Cardiac septum (tissue), 1 donor: ENCODE measurements around the gene CXADR. TPM values are rescaled to one million over a fixed set of nuclear protein-coding genes. Genes with fewer than 3 reads are reported as not detected.

Experiments
- DNase-seq: peaks from one replicate; pipeline ENCODE4 v3.0.0-alpha.2; 2020; ENCODE audit warnings: low spot score
- intact Hi-C: fragments of 100-400 bp; cut with DNase I; formaldehyde crosslinking; loops from one replicate; pipeline ENCODE4 v1.14.0; 2022
- total RNA-seq: library from RNA; stranded (reverse); fragmentation: NEBNext Ultra II Directional; extraction: Animal tissue kit (Norgen Biotek cat#: 25700); gene quantifications from one replicate; pipeline ENCODE4 v1.2.1, GENCODE V29; 2021
- donor health status: DM: no; HTN: no; CAD: no.

Gene CXADR
- total RNA-seq, 1 donor from 2014 or later, result 23.8 TPM

GRCh38 chr21:17537299-17537698, 24.5 kb downstream of the CXADR start:
- intact Hi-C loops, result no loop called here
- no peak for DNase-seq

GRCh38 chr21:17538576-17538975, 25.7 kb downstream of the CXADR start:
- DNase-seq, result no peak
- intact Hi-C loops, result no loop called here

GRCh38 chr21:17539323-17539722, 26.5 kb downstream of the CXADR start:
- intact Hi-C loops, result no loop called here
- no peak for DNase-seq

DNA sequence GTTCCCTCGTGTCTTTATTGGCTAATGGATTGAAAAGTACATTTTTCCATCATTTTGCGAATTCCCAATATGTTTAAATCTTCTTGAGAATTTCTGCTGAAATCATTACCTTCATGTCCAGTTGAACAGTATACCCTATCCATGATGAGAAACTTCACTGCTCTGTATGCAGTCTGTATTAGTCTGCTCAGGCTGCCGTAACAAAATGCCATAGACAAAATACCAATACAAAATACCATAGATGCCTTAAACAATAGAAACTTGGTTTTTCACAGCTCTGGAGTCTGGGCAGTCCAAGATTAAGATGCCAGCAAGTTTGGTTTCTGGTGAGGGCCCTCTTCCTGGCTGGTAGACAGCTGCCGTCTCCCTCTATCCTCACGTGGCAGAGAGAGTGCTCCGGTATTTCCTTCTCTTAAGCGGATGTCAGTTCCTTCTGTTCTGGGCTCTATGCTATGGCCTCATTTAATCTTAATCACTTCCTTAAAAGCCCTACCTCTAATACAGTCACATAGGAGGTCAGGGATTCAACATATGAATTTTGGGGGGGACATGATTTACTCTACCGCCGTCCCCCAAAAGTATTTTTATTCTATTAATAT, 27.0 kb downstream of the CXADR start:
- no peak for DNase-seq
- intact Hi-C loops, result no loop called here

DNA sequence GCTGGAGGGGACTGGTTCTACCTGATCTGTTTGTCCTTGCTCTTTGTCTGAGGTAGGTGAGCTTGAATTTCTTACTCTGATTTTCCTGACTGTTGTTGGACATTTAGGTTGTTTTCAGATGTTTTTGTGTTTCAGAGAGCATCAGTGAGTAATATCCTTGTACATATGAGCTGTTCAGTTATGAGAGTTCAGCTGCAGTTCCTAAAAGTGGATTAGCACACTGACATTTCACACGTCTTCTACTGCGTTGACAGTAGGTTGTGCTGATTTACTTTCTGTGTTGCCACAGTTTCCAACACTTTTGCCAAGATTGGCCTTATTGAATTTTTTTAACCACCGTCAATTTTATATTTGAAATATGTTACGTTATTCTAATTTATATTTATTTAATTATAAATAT, 27.7 kb downstream of the CXADR start:
- intact Hi-C loops, result no loop called here
- no peak for DNase-seq

GRCh38 chr21:17542371-17543011, 29.6 kb downstream of the CXADR start:
- intact Hi-C loops, result no loop called here
- DNase-seq, result no peak

DNA sequence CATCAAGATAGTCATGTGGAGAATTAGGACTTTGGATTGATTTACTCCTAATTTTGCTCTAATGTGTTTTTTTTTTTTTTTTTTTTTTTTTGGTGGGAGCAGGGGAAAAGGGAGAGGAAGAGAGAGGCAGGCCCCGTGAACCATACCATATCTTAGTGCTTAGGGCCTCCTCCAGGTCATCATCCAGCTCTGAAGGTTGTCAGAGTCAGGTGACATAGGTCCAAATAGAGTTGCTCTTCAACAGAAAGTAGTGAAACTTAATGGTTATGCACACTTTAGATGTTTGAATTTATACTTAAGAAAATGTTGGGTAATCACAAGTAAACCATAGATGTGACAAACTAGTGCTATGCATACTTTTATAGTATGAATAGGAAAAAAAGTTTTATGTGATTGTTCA, 32.2 kb downstream of the CXADR start:
- intact Hi-C loops, result no loop called here

GRCh38 chr21:17548262-17548661, 35.4 kb downstream of the CXADR start:
- DNase-seq, result no peak
- intact Hi-C loops, result no loop called here

More for the DNA sequence above, 32.2 kb downstream of the CXADR start:
- no peak for DNase-seq

GRCh38 chr21:17550671-17551308, 37.9 kb downstream of the CXADR start:
- DNase-seq, result no peak
- intact Hi-C loops, result no loop called here

- no peak for DNase-seq
- intact Hi-C loops, result no loop called here
Observed at GRCh38 chr21:17552410-17552809, 39.6 kb downstream of the CXADR start.

- no peak for DNase-seq
- intact Hi-C loops, result no loop called here
Observed at GRCh38 chr21:17554120-17554519, 41.3 kb downstream of the CXADR start.

DNA sequence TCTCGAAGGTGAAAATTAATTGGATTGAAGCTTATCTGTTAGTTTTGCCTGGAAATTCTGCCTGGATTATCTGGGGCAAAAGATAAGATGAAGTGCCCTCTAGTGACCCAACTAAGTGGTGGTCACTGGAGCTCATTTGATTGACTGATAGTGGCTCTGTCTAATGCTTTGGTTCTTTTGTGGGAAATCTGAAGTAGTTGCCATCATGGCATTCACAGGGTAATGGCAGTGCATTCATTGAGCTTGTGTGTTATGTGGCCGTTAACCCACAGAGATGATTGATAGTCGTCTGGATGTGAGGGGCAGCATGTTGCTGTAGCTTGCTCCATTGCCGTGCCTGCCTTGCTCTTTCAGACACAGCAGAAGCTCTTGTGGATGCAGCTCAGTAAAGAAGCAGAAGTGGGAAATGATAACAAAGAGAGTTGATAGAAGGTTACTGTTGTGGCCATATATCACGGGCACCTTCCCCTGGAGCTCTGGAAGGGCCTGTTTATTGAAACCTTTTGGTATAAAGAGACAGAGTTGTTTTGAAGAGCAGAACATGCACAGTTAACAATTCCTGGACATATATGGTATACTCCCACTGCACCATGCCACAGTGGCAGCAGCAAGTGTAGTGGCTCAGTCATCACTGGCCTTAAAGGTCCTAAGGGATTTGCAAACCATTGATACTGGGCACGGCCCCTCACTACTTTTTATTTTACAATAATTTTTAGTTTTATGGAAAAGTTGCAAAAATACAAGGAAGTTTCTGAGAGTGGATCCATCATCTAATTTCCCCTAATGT, 42.0 kb downstream of the CXADR start:
- DNase-seq, result no peak
- intact Hi-C loops, result no loop called here

GRCh38 chr21:17560377-17561025, 47.7 kb downstream of the CXADR start:
- DNase-seq, result no peak
- intact Hi-C loops, result no loop called here

DNA sequence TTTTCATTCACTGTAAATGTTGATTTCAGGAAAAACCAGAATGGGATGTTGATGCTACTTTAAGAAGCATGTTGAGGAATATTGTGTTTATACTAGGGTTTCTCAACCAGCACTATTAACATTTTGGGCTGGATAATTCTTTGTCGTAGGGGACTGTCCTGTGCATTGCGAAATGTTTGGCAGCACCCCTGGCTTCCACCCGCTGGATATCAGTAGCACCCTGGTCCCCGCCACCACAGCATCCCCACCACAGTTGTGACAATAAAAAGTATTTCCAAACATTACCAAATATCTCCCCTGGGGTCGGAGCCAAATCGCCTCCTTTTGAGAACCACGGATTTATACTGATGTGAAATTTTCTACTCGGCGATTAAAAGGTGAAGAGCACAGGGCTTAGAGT, 57.9 kb downstream of the CXADR start:
- intact Hi-C loops, result no loop called here
- no peak for DNase-seq

GRCh38 chr21:17572431-17572830, 59.6 kb downstream of the CXADR start:
- intact Hi-C loops, result no loop called here
- DNase-seq, result no peak

DNA sequence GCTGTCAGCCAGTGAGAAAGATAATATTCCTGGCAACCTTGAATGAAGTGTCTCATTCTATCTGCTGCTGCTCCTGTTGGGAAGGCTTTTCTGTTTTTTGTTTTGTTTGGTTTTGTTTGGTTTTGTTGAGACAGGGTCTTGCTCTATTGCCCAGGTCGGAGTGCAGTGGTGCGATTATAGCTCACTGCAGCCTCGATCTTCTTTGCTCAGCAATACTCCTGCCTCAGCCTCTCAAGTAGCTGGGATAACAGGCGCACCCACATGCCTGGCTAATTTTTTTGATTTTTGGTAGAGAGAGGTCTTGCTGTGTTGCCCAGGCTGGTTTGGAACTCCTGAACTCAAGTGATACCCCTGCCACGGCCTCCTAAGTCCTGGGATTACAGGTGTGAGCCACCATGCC, 62.2 kb downstream of the CXADR start:
- no peak for DNase-seq
- intact Hi-C loops, result no loop called here

DNA sequence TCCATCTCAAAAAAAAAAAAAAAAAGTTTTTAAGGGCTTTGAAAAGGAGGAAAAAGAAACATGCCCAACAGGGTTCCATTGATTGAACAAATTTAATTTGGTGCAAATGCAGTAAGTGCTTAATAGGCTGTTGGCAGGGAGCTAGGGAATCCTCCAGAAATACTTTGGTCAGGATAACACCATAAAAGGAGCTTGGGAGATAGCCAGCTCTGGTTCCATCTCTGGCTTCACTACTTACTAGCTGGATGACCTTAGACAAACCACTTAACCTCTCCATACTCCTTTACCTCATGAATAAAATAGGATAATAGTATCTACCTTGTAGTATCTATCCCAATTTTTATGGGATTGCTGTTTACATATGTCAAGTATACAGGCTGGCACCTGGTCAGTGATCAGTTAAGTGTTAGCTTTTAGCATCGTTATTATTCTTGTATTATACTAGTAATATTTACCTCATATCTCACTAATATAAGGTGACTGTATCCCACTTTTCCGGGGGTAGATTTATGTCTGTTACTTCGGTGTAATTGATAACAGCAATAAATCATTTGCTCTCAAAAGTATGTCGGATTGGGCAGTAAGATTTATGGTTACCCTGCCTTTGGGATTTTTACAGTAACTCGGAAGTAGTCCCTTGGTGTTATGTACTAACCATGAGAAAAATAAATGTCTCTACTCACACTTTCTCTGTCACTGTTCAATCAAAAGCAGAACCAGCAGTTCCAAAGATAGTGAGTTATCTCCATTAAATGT, 63.4 kb downstream of the CXADR start:
- intact Hi-C loops, result no loop called here
- no peak for DNase-seq

- DNase-seq, result no peak
- intact Hi-C loops, result no loop called here
Observed at GRCh38 chr21:17577701-17578100, 64.9 kb downstream of the CXADR start.

GRCh38 chr21:17578162-17578561, 65.3 kb downstream of the CXADR start:
- no peak for DNase-seq
- intact Hi-C loops, result no loop called here
